ENCODE results near the gene XPNPEP1. TPM values are rescaled to one million over a fixed set of nuclear protein-coding genes. Genes with fewer than 3 reads are reported as not detected.

Gene XPNPEP1
- total RNA-seq, 1 experiment from 2014 or later, result 71.3 TPM

GRCh38 chr10:109906316-109906715 lies 17.0 kb downstream of the XPNPEP1 start:
- Mint-ChIP-seq H3K4me3 (no peak overlapping the region), H3K4me1 (peaks cover 2 to 7% of the 10 kb centered on the region in 2 experiments; a peak in 3 of 4 replicates), H3K27me3 (ENCODE audit: low read depth) (no peaks in the 10 kb centered on the region), H3K36me3 (ENCODE audit: insufficient read depth in 1 of 3, low read depth in 3 of 3) (peaks cover 20 to 41% (median 22%) of the 10 kb centered on the region in 3 experiments), H3K27ac (no peak overlapping the region), H3K9me3 (no peaks in the 10 kb centered on the region)
- no peak overlapping the region for H3K18ac ChIP-seq (ENCODE audit: insufficient read length, low read depth, low read length)
- no peak overlapping the region for H3K27ac ChIP-seq (ENCODE audit: insufficient read length, low read depth, low read length)
- no peak overlapping the region for H2BK120ac ChIP-seq (ENCODE audit: low read depth, low read length, poor library complexity, severe bottlenecking)
- no peak overlapping the region for H3K9ac ChIP-seq (ENCODE audit: extremely low read depth, insufficient read length, low read length)
- no peak for TF ChIP-seq CTCF (conservative IDR thresholded peaks at IDR 0.05)
- no peak overlapping the region for H4K91ac ChIP-seq (ENCODE audit: insufficient read length, low read depth, low read length)
- H3T11ph ChIP-seq (ENCODE audit: low read length), result no peak overlapping the region
- H3K4me2 ChIP-seq (ENCODE audit: insufficient read depth, insufficient read length, low read length), result no peak overlapping the region
- no peaks in the 10 kb centered on the region for H3K4me1 ChIP-seq (ENCODE audit: insufficient read depth, low read length)
- no peaks in the 10 kb centered on the region for H4K20me1 ChIP-seq (ENCODE audit: control insufficient read depth, insufficient read depth, insufficient read length)
- H2BK15ac ChIP-seq (ENCODE audit: low read depth, low read length), result no peak overlapping the region
- no peak overlapping the region for H3K23ac ChIP-seq (ENCODE audit: insufficient read length, low read depth, low read length)
- H2AK5ac ChIP-seq (ENCODE audit: insufficient read length, low read length), result no peak overlapping the region
- no peak overlapping the region for H2BK12ac ChIP-seq (ENCODE audit: insufficient read length, low read depth, low read length)
- H2BK5ac ChIP-seq (ENCODE audit: insufficient read length, low read length), result no peak overlapping the region
- H3K79me2 ChIP-seq (ENCODE audit: insufficient read depth, low read length), result no peaks in the 10 kb centered on the region
- no peak overlapping the region for H3K4ac ChIP-seq (ENCODE audit: low read depth, low read length)
- H3K79me1 ChIP-seq (ENCODE audit: insufficient read depth, low read depth, low read length, poor library complexity, severe bottlenecking), result no peaks in the 10 kb centered on the region
- no CpG with 5 or more reads among the region's 1 CpG for WGBS (ENCODE audit: extremely low coverage, insufficient read length, low lambda C conversion rate)
- no peak overlapping the region for H4K8ac ChIP-seq (replicated peaks; ENCODE audit: insufficient read length, low read depth, low read length)
- no peak overlapping the region for H3K56ac ChIP-seq (ENCODE audit: insufficient read length, low read depth, low read length)
- no peaks in the 10 kb centered on the region for H3K23me2 ChIP-seq (ENCODE audit: insufficient read length, low read depth, low read length, poor library complexity, severe bottlenecking)
- no peak for DNase-seq
- no peak overlapping the region for H2BK20ac ChIP-seq (ENCODE audit: low read depth, low read length, poor library complexity, severe bottlenecking)
- no peaks in the 10 kb centered on the region for H3K9me3 ChIP-seq (ENCODE audit: control insufficient read depth, low read depth, low read length)
- no peak overlapping the region for H4K5ac ChIP-seq (ENCODE audit: insufficient read length, low read depth, low read length)
- no peaks in the 10 kb centered on the region; the same call in 1 of the 2 replicates for H3K27me3 ChIP-seq (ENCODE audit: insufficient read depth, low read length)
- H3K14ac ChIP-seq (ENCODE audit: insufficient read depth, low read length), result no peak overlapping the region
- no peak overlapping the region for H2AFZ ChIP-seq (ENCODE audit: low read length)

Measured in H9 (cell line).